ENCODE measurements around the gene MRPL19.

- TF ChIP-seq CTCF (optimal IDR thresholded peaks at IDR 0.05 in 1 of 3, IDR thresholded peaks at IDR 0.05 in 1 of 3, conservative IDR thresholded peaks at IDR 0.05 in 1 of 3; ENCODE audit: extremely low read depth in 1 of 3, insufficient read depth in 2 of 3, low read length in 3 of 3): no peak
- TF ChIP-seq EZH2 (IDR thresholded peaks at IDR 0.05; ENCODE audit: low read length): no peak
Observed at GRCh38 chr2:75720525-75720924, 73.9 kb downstream of the MRPL19 start.
